Raji (cell line): ENCODE data around the gene SLC5A5.

ENCODE experiments used
- POLR2A ChIP-seq: IDR thresholded peaks from 2 replicates; pipeline ENCODE4 v1.6.1; 2011; ENCODE audit warnings: low read depth, low read length, control low read depth; ENCODE audit not compliant: insufficient read depth

The SLC5A5 gene

DNA sequence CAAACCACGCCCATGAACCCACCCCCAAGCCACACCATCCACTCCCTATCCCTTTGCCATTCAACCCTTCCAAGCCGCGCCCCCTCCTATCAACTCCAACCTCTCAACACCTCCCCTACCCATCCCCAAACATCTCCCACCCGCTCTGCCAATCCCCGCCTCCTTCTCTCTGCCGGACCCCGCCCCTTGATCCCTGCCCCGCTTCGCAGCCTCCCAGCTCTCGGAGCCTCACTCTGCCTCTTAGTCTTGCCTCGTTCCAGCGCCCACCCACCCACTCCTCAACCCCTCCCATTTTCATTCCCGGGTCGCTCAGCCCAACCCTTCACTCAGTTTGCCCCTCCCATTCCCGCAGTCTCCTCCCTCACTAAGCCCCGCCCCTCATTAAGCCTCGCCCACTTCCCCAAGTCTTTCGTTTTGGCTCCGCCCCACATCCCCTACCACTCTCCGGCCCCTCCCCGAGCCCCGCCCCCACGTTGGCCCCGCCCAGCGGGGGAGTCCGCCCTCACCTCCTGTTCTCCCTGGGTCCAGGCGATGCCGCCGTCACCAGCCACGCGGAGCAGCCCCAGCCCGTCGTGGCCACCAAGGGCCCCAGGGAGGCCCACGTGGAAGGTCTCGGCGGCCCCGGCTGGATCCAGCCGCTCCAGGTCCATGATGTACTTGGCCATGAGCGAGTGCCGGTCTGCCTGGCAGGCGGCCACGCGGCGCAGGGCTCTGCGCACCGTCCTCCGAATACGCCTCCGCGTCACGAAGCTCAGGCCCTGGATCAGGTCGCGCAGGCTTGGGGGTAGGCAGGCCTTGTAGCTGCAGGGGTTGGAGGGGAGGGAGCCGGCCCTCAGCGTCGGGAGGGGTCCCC is 29.7 kb upstream of the SLC5A5 start:
- TF ChIP-seq POLR2A = no peak

DNA sequence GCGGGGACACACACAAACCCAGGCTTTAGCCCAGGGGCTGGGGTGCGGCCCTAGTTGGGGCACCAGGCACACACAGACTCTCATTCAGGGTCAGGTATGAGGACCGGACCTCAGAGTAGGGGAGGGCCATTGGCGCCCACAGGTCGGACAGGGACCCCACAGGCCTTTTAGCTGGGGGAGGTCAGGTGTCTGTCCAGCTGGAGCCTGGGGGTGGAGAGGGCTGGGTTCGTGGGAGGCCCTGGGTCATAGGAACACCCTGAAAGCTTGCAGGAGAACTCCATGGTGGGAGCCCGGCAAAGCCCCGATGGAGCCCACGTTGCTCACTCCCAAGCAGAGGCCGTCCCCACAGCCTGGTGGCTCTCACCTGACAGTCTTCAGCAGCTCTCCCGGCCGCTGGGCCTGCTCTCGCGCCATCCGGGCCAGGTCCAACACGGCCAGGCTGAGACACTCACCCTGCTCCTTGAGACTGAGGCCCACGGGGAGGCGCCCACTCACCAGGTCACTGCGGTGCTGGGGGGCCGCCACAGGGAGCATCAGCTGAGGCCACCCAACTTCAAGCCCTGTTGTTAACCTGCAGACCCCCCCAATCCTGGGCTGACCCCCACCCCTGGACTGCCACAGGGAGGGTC is 29.0 kb upstream of the SLC5A5 start:
- TF ChIP-seq POLR2A = no peak

DNA sequence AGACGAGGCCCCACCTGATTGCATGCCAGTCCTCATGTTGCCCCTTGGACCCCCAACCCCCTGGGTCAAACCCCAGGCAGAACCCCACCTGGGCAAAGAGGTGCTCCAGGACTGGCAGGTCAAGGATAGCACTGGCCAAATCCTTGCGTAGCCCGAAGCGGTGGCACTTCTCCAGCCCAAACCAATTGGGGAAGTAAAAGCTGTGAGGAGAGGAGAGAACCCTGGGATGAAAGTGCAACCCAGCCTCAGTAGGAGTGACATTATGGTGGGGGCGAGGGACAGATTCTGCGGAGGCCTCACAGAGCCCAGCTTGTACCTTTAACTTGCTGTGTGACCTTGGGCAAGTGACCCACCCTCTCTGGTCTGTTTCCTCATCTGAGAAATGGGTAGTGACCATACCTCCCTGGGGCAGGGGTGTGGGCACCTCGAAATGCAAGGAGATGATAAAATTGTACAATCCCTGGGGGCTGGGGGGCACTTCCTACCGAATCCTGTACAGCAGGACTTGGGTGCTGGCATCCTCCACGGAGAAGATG is 28.4 kb upstream of the SLC5A5 start:
- no peak for TF ChIP-seq POLR2A

DNA sequence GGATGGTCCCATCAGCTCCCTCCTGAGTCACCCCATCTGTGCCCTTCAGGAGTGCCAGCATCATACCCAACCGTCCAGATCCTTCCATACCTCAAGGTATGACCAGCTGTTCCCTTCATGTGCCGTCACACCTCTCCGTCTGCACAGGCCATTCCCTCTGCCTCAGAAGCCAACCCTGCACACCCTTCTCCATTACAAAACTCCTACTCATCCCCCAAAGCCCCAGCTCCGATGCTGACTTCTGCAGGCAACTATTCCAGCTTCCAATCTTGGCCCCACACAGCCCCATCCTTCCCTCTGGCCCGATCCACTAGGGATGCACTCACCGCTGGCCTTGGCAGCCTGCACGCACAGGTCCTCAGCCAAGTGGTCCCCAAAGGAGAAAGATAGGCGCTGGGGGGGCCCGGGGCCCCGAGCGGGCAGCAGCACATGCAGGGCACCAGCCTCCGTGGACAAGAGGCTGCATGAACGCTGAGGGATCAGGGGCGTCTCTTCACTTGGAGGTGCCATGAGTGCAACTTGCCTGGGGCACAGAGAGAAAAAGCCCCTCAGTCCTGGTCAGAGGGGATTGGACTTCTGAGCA is 27.7 kb upstream of the SLC5A5 start:
- no peak for TF ChIP-seq POLR2A

DNA sequence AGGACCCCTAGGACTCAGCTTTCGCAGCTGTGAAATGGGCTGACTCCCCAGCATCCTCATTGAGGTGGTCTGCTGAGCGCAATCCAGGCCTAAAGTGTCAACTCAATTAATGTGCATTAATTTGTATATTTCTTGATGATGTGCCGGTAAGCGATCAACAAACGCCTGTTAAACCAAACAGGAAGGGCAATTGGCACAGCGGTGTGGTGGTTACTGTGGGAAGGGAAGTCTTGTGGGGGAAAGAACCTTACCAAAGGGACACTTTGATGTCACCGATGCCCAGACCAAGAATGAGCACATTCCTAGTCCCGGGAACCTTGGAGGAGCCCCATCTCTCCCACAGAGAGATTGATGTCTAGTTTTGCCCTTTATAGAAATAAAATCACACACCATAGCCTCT is 25.6 kb upstream of the SLC5A5 start:
- no peak for TF ChIP-seq POLR2A

DNA sequence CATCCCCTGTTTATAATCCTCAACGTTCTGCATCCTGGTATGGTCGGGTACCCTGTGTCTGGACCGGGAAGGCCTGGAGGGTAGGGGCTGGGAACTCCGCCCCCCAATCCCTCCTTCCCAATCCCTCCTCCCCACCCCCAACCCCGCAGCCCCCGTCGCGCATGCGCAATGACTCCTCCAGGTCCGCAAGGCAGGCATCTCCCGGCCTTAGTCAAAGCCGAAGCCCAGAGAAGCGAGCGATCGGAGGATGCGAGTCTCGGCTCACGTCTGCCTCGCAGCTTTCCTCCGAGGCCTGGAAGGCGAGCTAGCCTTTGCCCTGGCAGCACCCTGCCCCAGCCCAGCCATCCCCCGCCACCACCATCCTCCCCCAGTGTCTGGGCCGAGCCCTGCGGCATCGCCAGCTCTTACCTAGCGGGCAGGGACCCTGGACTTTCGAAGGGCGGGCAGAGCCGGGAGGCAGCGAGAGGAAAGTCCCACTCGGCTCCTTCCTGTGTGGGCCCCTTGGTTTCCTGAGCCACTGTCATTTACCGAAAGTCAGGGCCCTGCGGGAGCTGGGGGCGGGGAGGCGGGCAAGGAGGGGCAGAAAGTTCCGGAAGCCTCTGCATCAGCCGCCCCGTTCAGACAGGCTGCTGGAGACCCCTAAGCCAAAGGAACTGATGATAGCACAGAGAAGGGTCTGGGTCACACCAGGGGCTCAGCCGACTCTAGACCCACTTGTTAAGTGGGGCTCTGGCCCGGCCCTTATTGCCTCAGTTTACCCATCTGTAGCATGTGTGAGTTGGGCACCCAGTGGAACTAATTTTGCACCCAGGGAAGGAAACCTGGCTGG is 24.0 kb upstream of the SLC5A5 start, which contains the start of gene JAK3:
Gene JAK3, minus strand, starts transcription at position 445 of the 829 bp plus-strand sequence. CDS start 3,565 bp downstream, outside the sequence.
- TF ChIP-seq POLR2A = no peak

DNA sequence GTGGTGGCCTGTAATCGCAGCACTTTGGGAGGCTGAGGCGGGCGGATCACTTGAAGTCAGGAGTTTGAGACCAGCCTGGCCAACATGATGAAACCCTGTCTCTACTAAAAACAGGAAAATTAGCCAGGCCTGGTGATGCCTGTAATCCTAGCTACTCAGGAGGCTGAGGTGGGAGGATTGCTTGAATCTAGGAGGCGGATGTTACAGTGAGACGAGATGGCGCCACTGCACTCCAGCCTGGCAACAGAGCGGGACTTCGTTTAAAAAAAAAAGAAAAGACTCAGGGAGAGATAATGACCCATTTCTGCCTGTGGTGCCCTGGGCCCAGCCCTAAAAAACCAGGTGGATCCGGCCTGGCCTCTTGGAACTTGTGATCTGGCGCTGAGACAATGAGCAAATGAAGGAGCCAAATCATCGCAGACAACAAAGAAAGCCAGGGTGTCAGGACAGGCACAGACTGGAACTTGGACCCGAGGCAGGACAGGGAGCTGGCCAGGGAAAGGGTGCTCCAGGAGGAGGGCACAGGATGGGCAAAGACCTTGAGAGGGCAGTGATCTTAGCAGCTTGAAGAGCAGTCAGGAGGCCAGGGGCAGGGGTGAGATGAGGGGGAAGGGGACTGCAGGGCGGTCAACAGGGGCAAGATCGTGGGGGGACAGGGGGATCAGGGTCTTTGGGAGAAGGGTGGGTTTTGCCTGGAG is 23.0 kb upstream of the SLC5A5 start:
- no peak for TF ChIP-seq POLR2A

DNA sequence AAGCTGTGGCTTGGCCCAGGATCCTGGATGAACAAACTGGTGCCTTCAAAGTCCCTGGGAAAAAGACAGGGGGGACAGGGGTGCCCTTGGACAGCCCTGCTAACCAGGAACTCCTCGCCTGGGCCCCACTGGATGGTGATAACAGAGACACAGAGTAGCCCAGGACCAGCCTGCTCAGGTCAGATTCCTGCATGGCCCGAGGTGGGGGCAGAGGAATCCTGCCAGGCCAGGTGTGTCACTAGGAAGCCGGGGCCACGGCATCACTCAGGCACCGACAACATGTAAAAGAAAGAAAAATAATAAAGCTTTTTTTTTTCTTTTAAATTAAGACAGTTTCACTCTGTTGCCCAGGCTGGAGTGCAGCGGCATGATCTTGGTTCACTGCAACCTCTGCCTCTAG is 17.7 kb upstream of the SLC5A5 start:
- no peak for TF ChIP-seq POLR2A

DNA sequence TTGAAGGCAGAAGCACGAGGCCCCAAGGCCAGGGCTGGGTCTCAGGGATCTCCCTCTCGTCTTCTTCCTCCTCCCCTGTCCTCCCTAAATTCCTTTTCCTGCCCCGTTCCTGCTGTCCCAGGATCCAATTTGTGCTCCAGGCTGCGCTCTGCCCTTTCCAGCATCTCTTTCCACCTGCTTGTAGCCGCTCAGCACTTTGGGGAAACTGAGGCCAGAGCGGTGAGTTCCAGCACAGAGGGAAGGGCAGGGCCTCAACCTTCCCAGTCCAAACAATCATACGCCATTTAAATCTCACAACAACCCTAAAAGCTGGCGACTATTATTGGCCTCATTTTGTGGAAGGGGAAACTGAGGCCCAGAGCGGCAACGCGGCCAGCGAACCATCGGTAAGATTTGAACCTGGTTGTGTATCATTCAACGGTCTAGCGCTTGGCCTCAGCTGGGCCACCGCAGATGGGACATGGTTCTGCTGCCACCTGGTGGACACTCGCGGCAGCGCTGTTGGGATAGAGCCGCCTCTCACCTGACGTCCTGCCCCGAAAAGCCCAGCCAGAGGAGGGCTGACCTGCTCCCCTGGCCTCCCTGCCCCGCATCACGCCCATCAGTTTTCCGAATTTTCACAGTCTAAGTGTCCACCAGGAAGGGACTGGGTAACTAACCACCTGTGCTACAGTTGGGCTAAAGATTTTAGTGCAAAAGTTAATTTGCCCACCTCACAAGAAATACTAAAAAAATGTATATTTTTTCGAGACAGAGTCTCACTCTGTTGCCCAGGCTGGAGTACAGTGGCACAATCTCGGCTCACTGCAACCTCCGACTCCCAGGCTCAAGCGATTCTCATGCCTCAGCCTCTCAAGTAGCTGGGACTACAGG is 16.2 kb upstream of the SLC5A5 start:
- TF ChIP-seq POLR2A = no peak

DNA sequence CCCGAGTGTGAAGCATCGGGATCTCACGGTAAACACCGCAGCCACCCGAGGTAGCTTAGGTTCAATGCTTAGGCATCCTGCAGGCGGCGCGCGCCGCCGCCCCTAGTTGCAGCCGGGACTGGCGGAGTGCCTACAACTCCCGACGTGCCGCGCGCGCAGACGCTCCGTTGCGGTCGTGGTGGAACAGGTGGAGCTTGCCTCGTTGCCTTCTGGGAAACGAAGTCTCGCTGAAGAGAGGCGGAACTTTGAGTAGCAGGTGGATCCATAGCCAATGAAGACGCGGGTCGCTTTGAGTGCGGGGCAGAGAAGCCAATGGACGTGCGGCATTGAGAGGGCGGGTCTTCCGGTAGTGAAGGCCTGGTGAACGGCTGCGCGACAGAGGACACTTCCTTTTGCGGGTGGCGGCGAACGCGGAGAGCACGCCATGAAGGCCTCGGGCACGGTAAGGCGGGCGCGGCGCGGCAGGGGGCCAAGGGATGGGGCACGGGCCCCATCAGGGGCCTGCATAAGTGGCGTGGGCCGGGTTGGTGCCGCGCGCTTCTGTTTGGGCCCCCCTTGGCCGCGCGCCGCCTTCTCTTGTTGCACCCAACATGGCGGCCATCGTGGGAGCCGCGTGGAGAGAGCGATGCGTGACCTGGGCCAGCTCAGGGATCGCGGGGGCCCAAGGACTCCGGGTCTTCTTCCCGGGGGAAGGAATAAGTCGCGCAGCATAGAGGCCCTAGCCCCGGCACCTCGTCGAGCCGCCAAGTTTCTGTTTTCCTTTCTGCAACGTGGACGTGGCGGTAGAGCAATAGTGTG is 12.0 kb upstream of the SLC5A5 start, which contains the start of gene RPL18A:
Gene RPL18A, plus strand, starts transcription at position 378 of the 798 bp plus-strand sequence. Its CDS starts 47 bp downstream, at position 425.
- TF ChIP-seq POLR2A = peak; percentile 85

DNA sequence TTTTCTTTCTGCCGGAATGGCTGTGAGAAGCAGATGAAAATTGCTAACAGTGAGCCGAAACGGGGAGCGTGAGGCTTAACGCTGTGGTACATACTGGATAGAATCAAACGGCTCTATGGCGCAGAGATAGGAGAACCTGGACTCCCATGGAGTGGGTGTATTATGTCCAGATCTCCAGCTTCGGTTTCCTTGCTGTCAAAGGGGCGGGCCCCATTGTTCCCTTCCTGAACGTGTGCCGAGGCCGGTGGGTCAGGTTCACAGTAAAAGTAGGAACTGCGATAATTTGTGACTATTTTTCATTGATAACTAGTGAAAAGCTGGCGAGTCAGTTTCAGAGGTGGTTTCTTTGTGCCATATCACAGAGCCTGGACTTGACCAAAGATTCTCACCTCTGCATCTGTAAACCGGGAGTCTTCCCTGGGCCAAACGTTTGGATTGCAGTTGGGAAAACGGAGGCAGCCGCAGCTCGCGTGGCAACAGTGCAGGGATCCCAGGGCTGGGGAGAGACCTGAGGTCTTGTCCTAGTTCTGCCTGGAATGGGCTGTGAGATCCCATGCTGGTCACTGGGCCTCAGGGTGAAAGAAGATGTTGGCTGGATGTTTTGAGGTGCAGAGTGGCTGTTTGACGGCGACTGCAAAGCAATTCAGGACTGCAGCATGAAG is 11.3 kb upstream of the SLC5A5 start:
- 0 out of 2 replicates have a peak, but pooled peaks have one; percentile 18 for TF ChIP-seq POLR2A

DNA sequence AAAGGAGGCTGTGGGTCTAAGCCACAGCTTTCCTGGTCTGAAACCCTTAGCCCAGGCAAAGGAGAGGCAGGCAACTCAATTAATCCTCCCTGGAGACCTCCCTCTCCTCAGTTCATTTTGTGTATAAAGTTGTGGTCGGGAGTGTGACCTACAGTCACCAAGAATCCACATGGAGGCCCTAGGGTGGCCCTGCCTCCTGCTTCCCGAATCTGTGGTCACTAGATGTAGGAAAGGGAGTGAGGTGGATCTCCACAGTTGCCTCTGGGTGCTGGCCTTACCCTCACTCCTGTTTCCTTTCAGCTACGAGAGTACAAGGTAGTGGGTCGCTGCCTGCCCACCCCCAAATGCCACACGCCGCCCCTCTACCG is 10.8 kb upstream of the SLC5A5 start:
- TF ChIP-seq POLR2A = no peak
